ENCODE data around the gene MAPK8IP3. TPM values are rescaled to one million over a fixed set of nuclear protein-coding genes. Genes with fewer than 3 reads are reported as not detected.
A peak's percentile ranks its signal among the peaks of the same experiment; 100 is the strongest.
"Not testable (repeated sequence)": the region's sequence is repeated elsewhere in the genome, so short reads cannot be mapped to it uniquely, and the experiment has no call there.

MAPK8IP3 gene
- total RNA-seq, 1 donor from 2014 or later, result 45.0 TPM

GRCh38 chr16:1677339-1677738 lies 28.7 kb upstream of the MAPK8IP3 start:
- DNase-seq, result no peak

- peak; percentile 98 for DNase-seq
Measured at GRCh38 chr16:1677942-1678499, 28.0 kb upstream of the MAPK8IP3 start, which contains the start of gene JPT2. Gene JPT2 (plus strand): TSS chr16:1678279. CDS start chr16:1678313, 34 bp downstream.

- peak; percentile 24 for DNase-seq
Measured at GRCh38 chr16:1678500-1679098, 27.4 kb upstream of the MAPK8IP3 start.

- no peak for DNase-seq
Measured at GRCh38 chr16:1680361-1680760, 25.6 kb upstream of the MAPK8IP3 start.

- DNase-seq, result no peak
Measured at GRCh38 chr16:1681032-1681431, 25.0 kb upstream of the MAPK8IP3 start.

- no peak for DNase-seq
Measured at GRCh38 chr16:1687427-1688316, 18.3 kb upstream of the MAPK8IP3 start.

GRCh38 chr16:1688807-1689560 lies 17.0 kb upstream of the MAPK8IP3 start:
- no peak for DNase-seq

- no peak for DNase-seq
Measured at GRCh38 chr16:1689853-1690252, 16.1 kb upstream of the MAPK8IP3 start.

- no peak for DNase-seq
Measured at GRCh38 chr16:1690810-1691209, 15.2 kb upstream of the MAPK8IP3 start.

- DNase-seq, result no peak
Measured at GRCh38 chr16:1691276-1691675, 14.7 kb upstream of the MAPK8IP3 start.

- DNase-seq, result no peak
Measured at GRCh38 chr16:1691956-1692355, 14.0 kb upstream of the MAPK8IP3 start.

- no peak for DNase-seq
Measured at GRCh38 chr16:1696863-1697262, 9.1 kb upstream of the MAPK8IP3 start.

- DNase-seq, result no peak
Measured at GRCh38 chr16:1698680-1699079, 7.3 kb upstream of the MAPK8IP3 start.

GRCh38 chr16:1700246-1700645 lies 5.7 kb upstream of the MAPK8IP3 start:
- DNase-seq, result no peak

- DNase-seq, result no peak
Measured at GRCh38 chr16:1701216-1701878, 4.6 kb upstream of the MAPK8IP3 start.

GRCh38 chr16:1705324-1705687 lies 689 bp upstream of the MAPK8IP3 start:
- not testable (repeated sequence) for DNase-seq

GRCh38 chr16:1706386-1707192 lies 594 bp downstream of the MAPK8IP3 start:
- DNase-seq, result no peak

- DNase-seq, result peak; percentile 25
Measured at GRCh38 chr16:1707193-1707790, 1.3 kb downstream of the MAPK8IP3 start.

GRCh38 chr16:1708083-1708767 lies 2.2 kb downstream of the MAPK8IP3 start:
- no peak for DNase-seq

- peak; percentile 29 for DNase-seq
Measured at GRCh38 chr16:1708768-1709180, 2.8 kb downstream of the MAPK8IP3 start.

Measured in tongue (tissue), 2 donors.